Measurements from ENCODE around the gene IARS2.
"Not testable (repeated sequence)": the region's sequence is repeated elsewhere in the genome, so short reads cannot be mapped to it uniquely, and the experiment has no call there.

IARS2 gene

GRCh38 chr1:220112600-220112999, 18.7 kb downstream of the IARS2 start:
- DNase-seq (ENCODE audit: low read depth in 3 of 3, low spot score in 1 of 3), result not testable (repeated sequence)

- no peak for DNase-seq (ENCODE audit: low read depth in 3 of 3, low spot score in 1 of 3)
Measured at GRCh38 chr1:220113136-220113695, 19.3 kb downstream of the IARS2 start.

GRCh38 chr1:220119043-220119512, 25.1 kb downstream of the IARS2 start:
- DNase-seq (ENCODE audit: low read depth in 3 of 3, low spot score in 1 of 3), result no peak

- no peak for DNase-seq (ENCODE audit: low read depth in 3 of 3, low spot score in 1 of 3)
Measured at GRCh38 chr1:220121791-220122530, 28.0 kb downstream of the IARS2 start.

GRCh38 chr1:220123066-220123465, 29.1 kb downstream of the IARS2 start:
- DNase-seq (ENCODE audit: low read depth in 3 of 3, low spot score in 1 of 3), result no peak

GRCh38 chr1:220123889-220124288, 30.0 kb downstream of the IARS2 start:
- DNase-seq (ENCODE audit: low read depth in 3 of 3, low spot score in 1 of 3), result no peak

GRCh38 chr1:220124542-220124941, 30.6 kb downstream of the IARS2 start:
- no peak for DNase-seq (ENCODE audit: low read depth in 3 of 3, low spot score in 1 of 3)

- DNase-seq (ENCODE audit: low read depth in 3 of 3, low spot score in 1 of 3), result no peak
Measured at GRCh38 chr1:220127076-220127475, 33.1 kb downstream of the IARS2 start.

GRCh38 chr1:220129479-220130210, 35.7 kb downstream of the IARS2 start:
- no peak for DNase-seq (ENCODE audit: low read depth in 3 of 3, low spot score in 1 of 3)

- no peak for DNase-seq (ENCODE audit: low read depth in 3 of 3, low spot score in 1 of 3)
Measured at GRCh38 chr1:220135755-220136154, 41.8 kb downstream of the IARS2 start.

GRCh38 chr1:220137019-220137786, 43.3 kb downstream of the IARS2 start:
- no peak for DNase-seq (ENCODE audit: low read depth in 3 of 3, low spot score in 1 of 3)

GRCh38 chr1:220139966-220140365, 46.0 kb downstream of the IARS2 start:
- no peak for DNase-seq (ENCODE audit: low read depth in 3 of 3, low spot score in 1 of 3)

GRCh38 chr1:220144051-220144450, 50.1 kb downstream of the IARS2 start:
- no peak for DNase-seq (ENCODE audit: low read depth in 3 of 3, low spot score in 1 of 3)

GRCh38 chr1:220149742-220150141, 55.8 kb downstream of the IARS2 start:
- DNase-seq (ENCODE audit: low read depth in 3 of 3, low spot score in 1 of 3), result no peak

- DNase-seq (ENCODE audit: low read depth in 3 of 3, low spot score in 1 of 3), result no peak
Measured at GRCh38 chr1:220151454-220151853, 57.5 kb downstream of the IARS2 start.

GRCh38 chr1:220153147-220153546, 59.2 kb downstream of the IARS2 start:
- DNase-seq (ENCODE audit: low read depth in 3 of 3, low spot score in 1 of 3), result no peak

GRCh38 chr1:220156620-220157146, 62.8 kb downstream of the IARS2 start:
- no peak for DNase-seq (ENCODE audit: low read depth in 3 of 3, low spot score in 1 of 3)

GRCh38 chr1:220157738-220158137, 63.8 kb downstream of the IARS2 start:
- DNase-seq (ENCODE audit: low read depth in 3 of 3, low spot score in 1 of 3), result no peak

GRCh38 chr1:220158530-220158929, 64.6 kb downstream of the IARS2 start:
- DNase-seq (ENCODE audit: low read depth in 3 of 3, low spot score in 1 of 3), result not testable (repeated sequence)

- DNase-seq (ENCODE audit: low read depth in 3 of 3, low spot score in 1 of 3), result no peak
Measured at GRCh38 chr1:220159041-220159440, 65.1 kb downstream of the IARS2 start.

- DNase-seq (ENCODE audit: low read depth in 3 of 3, low spot score in 1 of 3), result no peak
Measured at GRCh38 chr1:220160027-220160426, 66.1 kb downstream of the IARS2 start.
